NCI-H526 treated with DMSO at 0.1 percent for 48 hours (cell line): ENCODE measurements around the gene SECTM1.
A peak's percentile ranks its signal among the peaks of the same experiment; 100 is the strongest.
"Not testable (repeated sequence)": the region's sequence is repeated elsewhere in the genome, so short reads cannot be mapped to it uniquely, and the experiment has no call there.

ENCODE experiments used
- DNase-seq: peaks from one replicate; lab custom pipeline; 2025; lab: John Stamatoyannopoulos, UW

The SECTM1 gene

GRCh38 chr17:82347994-82348393, 14.4 kb upstream of the SECTM1 start:
- DNase-seq, result not testable (repeated sequence)

- DNase-seq, result no peak
These were observed 13.1 kb upstream of the SECTM1 start for GRCh38 chr17:82346342-82347300.

- DNase-seq, result no peak
These were observed 11.8 kb upstream of the SECTM1 start for GRCh38 chr17:82345151-82345976.

GRCh38 chr17:82344175-82344907, 10.8 kb upstream of the SECTM1 start:
- no peak for DNase-seq

- no peak for DNase-seq
These were observed 10.0 kb upstream of the SECTM1 start for GRCh38 chr17:82343560-82343959.

- no peak for DNase-seq
These were observed 9.0 kb upstream of the SECTM1 start for GRCh38 chr17:82342361-82343079.

- no peak for DNase-seq
These were observed 6.3 kb upstream of the SECTM1 start for GRCh38 chr17:82339634-82340580.

- no peak for DNase-seq
These were observed 5.5 kb upstream of the SECTM1 start for GRCh38 chr17:82338858-82339633.

GRCh38 chr17:82334622-82335394, 1.2 kb upstream of the SECTM1 start:
- no peak for DNase-seq

- no peak for DNase-seq
These were observed 647 bp upstream of the SECTM1 start for GRCh38 chr17:82334204-82334621.

GRCh38 chr17:82332669-82333278, 792 bp downstream of the SECTM1 start:
- DNase-seq, result no peak

GRCh38 chr17:82331345-82331939, 2.1 kb downstream of the SECTM1 start:
- DNase-seq, result no peak

GRCh38 chr17:82330322-82331239, 3.0 kb downstream of the SECTM1 start:
- peak; percentile 13 for DNase-seq

GRCh38 chr17:82329683-82330321, 3.8 kb downstream of the SECTM1 start:
- DNase-seq, result no peak

GRCh38 chr17:82328994-82329507, 4.5 kb downstream of the SECTM1 start:
- DNase-seq, result no peak
